ENCODE data around the gene F9. TPM values are rescaled to one million over a fixed set of nuclear protein-coding genes. Genes with fewer than 3 reads are reported as not detected.
A peak's percentile ranks its signal among the peaks of the same experiment; 100 is the strongest.

Gene F9
- total RNA-seq, 1 experiment from 2014 or later = not detected

DNA sequence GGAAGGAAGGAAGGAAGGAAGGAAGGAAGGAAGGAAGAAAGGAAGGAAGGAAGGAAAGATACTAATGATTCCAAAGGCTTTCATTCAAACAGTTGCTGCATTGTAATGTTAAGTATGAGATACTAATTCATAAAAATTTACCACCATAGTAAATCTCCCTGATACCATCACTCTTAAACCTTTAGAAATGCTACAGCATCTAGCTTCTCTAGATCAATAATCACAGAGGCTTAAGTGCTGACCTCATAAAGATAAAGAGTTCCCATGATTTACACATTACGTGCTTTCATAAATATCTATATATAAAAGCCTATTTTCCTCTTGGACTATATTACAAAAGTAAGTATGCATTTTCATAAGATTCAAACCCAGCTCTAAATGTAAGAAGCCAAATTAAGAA is 36.4 kb downstream of the F9 start:
- BruUV-seq (replicated peaks) = no TSS peak
- H3K4me3 Mint-ChIP-seq (ENCODE audit: unreplicated experiment) = no peak overlapping the region
- DNase-seq = no peak
- no peaks in the 10 kb centered on the region for H3K9me3 Mint-ChIP-seq (ENCODE audit: unreplicated experiment)
- no peaks in the 10 kb centered on the region for H3K4me1 Mint-ChIP-seq (ENCODE audit: low read depth, unreplicated experiment)
- intact Hi-C loops (cut with micrococcal nuclease; ENCODE audit: unreplicated experiment) = no loop called here
- Histone ChIP-seq H3K4me3 (ENCODE audit: low read depth, low read length) (no peak overlapping the region), H3K4me1 (no peaks in the 10 kb centered on the region), H3K9me3 (no peaks in the 10 kb centered on the region), H3K36me3 (ENCODE audit: control insufficient read depth, insufficient read depth, low read length) (no peaks in the 10 kb centered on the region), H3K27me3 (replicated peaks; ENCODE audit: control insufficient read depth, insufficient read depth, low read length) (no peaks in the 10 kb centered on the region)
- ChIA-PET POLR2A (no interaction called here), CTCF (no interaction called here)
- no peak overlapping the region for H3K27ac Mint-ChIP-seq (ENCODE audit: unreplicated experiment)
- TF ChIP-seq, protein P1, sequence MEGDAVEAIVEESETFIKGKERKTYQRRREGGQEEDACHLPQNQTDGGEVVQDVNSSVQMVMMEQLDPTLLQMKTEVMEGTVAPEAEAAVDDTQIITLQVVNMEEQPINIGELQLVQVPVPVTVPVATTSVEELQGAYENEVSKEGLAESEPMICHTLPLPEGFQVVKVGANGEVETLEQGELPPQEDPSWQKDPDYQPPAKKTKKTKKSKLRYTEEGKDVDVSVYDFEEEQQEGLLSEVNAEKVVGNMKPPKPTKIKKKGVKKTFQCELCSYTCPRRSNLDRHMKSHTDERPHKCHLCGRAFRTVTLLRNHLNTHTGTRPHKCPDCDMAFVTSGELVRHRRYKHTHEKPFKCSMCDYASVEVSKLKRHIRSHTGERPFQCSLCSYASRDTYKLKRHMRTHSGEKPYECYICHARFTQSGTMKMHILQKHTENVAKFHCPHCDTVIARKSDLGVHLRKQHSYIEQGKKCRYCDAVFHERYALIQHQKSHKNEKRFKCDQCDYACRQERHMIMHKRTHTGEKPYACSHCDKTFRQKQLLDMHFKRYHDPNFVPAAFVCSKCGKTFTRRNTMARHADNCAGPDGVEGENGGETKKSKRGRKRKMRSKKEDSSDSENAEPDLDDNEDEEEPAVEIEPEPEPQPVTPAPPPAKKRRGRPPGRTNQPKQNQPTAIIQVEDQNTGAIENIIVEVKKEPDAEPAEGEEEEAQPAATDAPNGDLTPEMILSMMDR (IDR thresholded peaks at IDR 0.05; ENCODE audit: insufficient read depth in 1 of 2, low read depth in 1 of 2, low read length in 1 of 2, severe bottlenecking in 1 of 2, unreplicated experiment in 1 of 2) = no peak
- no peaks in the 10 kb centered on the region for H3K36me3 Mint-ChIP-seq (ENCODE audit: insufficient read depth, unreplicated experiment)
- H3K27me3 Mint-ChIP-seq (ENCODE audit: insufficient read depth, unreplicated experiment) = no peaks in the 10 kb centered on the region

DNA sequence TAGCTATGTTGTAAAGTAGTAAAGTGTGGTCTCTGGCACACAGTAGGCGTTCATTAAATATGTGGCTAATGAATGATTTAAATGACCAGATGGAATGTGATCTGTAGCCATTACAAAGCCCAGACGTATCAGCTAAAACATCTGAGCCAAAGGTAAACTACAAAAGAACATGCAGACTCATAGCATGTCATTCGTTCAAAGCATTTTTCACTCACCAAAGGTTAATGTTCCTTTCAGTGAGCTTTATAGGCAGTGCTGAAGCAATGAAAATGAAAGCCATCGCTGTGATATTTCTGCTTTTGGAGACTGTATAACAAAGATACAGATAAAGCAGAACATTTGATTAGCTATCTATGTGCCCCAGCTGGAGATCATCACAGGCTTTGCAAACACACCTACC is 50.5 kb downstream of the F9 start:
- Histone ChIP-seq H3K4me1 (peaks cover 5% of the 10 kb centered on the region; the same call in 1 of the 2 replicates), H3K27me3 (replicated peaks; ENCODE audit: control insufficient read depth, insufficient read depth, low read length) (no peaks in the 10 kb centered on the region), H3K36me3 (ENCODE audit: control insufficient read depth, insufficient read depth, low read length) (no peaks in the 10 kb centered on the region), H3K9me3 (no peaks in the 10 kb centered on the region), H3K4me3 (ENCODE audit: low read depth, low read length) (no peak overlapping the region)
- Mint-ChIP-seq H3K9me3 (ENCODE audit: unreplicated experiment) (no peaks in the 10 kb centered on the region), H3K27me3 (ENCODE audit: insufficient read depth, unreplicated experiment) (no peaks in the 10 kb centered on the region), H3K4me1 (ENCODE audit: low read depth, unreplicated experiment) (no peaks in the 10 kb centered on the region), H3K27ac (ENCODE audit: unreplicated experiment) (no peak overlapping the region), H3K36me3 (ENCODE audit: insufficient read depth, unreplicated experiment) (no peaks in the 10 kb centered on the region), H3K4me3 (ENCODE audit: unreplicated experiment) (no peak overlapping the region)
- POLR2A ChIA-PET = interaction anchor here (0.8 kb wide), 1 partner anchor 376 kb away, joined by 3 read pairs; no protein-coding TSS in a partner anchor
- intact Hi-C loops (cut with micrococcal nuclease; ENCODE audit: unreplicated experiment) = loop anchor here (1.0 kb wide), 1 partner anchor 368 kb away; no protein-coding TSS in a partner anchor
- CTCF ChIA-PET = no interaction called here
- peak; percentile 28 to 40 for DNase-seq
- TF ChIP-seq, protein P1 (IDR thresholded peaks at IDR 0.05; ENCODE audit: insufficient read depth in 1 of 2, low read depth in 1 of 2, low read length in 1 of 2, severe bottlenecking in 1 of 2, unreplicated experiment in 1 of 2) = no peak
- no TSS peak for BruUV-seq (replicated peaks)

DNA sequence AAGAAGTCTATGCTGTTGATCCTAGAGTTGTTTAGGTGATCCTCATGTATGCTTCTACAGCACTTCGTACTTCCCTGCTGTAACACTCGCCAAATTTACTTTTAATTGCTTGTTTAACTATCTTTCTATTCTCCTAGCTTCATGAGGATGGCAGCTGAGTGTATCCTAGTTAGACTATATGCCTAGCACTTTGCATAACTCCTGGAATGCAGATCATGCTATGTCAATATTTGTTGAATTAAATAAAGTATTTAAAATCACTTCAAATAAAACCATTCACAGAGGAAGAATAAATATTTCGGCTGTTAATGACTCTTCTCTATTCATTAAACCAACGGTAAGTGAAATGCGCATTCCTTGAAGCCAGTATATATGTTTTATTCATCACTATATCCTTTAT is 55.1 kb downstream of the F9 start:
- POLR2A ChIA-PET = no interaction called here
- BruUV-seq (replicated peaks) = no TSS peak
- intact Hi-C loops (cut with micrococcal nuclease; ENCODE audit: unreplicated experiment) = no loop called here

More for the DNA sequence above, 55.1 kb downstream of the F9 start:
- CTCF ChIA-PET = no interaction called here
- no peaks in the 10 kb centered on the region for H3K27me3 Mint-ChIP-seq (ENCODE audit: insufficient read depth, unreplicated experiment)
- Histone ChIP-seq H3K4me1 (peaks cover 2% of the 10 kb centered on the region; the same call in 1 of the 2 replicates), H3K9me3 (no peaks in the 10 kb centered on the region), H3K27me3 (replicated peaks; ENCODE audit: control insufficient read depth, insufficient read depth, low read length) (no peaks in the 10 kb centered on the region), H3K4me3 (ENCODE audit: low read depth, low read length) (no peak overlapping the region), H3K36me3 (ENCODE audit: control insufficient read depth, insufficient read depth, low read length) (no peaks in the 10 kb centered on the region)
- no peak for DNase-seq
- H3K36me3 Mint-ChIP-seq (ENCODE audit: insufficient read depth, unreplicated experiment) = no peaks in the 10 kb centered on the region
- no peaks in the 10 kb centered on the region for H3K4me1 Mint-ChIP-seq (ENCODE audit: low read depth, unreplicated experiment)
- TF ChIP-seq, protein P1 (IDR thresholded peaks at IDR 0.05; ENCODE audit: insufficient read depth in 1 of 2, low read depth in 1 of 2, low read length in 1 of 2, severe bottlenecking in 1 of 2, unreplicated experiment in 1 of 2) = no peak
- no peak overlapping the region for H3K4me3 Mint-ChIP-seq (ENCODE audit: unreplicated experiment)
- H3K9me3 Mint-ChIP-seq (ENCODE audit: unreplicated experiment) = no peaks in the 10 kb centered on the region
- H3K27ac Mint-ChIP-seq (ENCODE audit: unreplicated experiment) = no peak overlapping the region
